ENCODE measurements around the gene TCEA3.
A peak's percentile ranks its signal among the peaks of the same experiment; 100 is the strongest.

TCEA3 gene

GRCh38 chr1:23343221-23344110 lies 81.1 kb downstream of the TCEA3 start:
- peak overlapping the region; percentile 92 for H3K4me3 ChIP-seq (ENCODE audit: low read length)
- peak overlapping the region; percentile 98 for H3K9ac ChIP-seq (ENCODE audit: low read depth, low read length)
- H3K27ac ChIP-seq (ENCODE audit: low read depth, low read length), result peak overlapping the region; percentile 93
- peaks cover 30% of the 10 kb centered on the region for H3K27me3 ChIP-seq (ENCODE audit: insufficient read depth, low read length)
- H3K4me1 ChIP-seq (ENCODE audit: insufficient read depth, low read length), result peaks cover 34% of the 10 kb centered on the region
- WGBS, result under 1% methylated on average over 66 of the region's 66 CpGs
- H3K36me3 ChIP-seq (ENCODE audit: insufficient read depth, low read length), result peaks cover 13% of the 10 kb centered on the region
- H3K9me3 ChIP-seq (ENCODE audit: insufficient read depth, low read depth, low read length), result no peaks in the 10 kb centered on the region

- no peak overlapping the region for H3K27ac ChIP-seq (ENCODE audit: low read depth, low read length)
- H3K4me1 ChIP-seq (ENCODE audit: insufficient read depth, low read length), result peaks cover 34% of the 10 kb centered on the region
- H3K27me3 ChIP-seq (ENCODE audit: insufficient read depth, low read length), result peaks cover 17% of the 10 kb centered on the region
- H3K36me3 ChIP-seq (ENCODE audit: insufficient read depth, low read length), result peaks cover 26% of the 10 kb centered on the region
- 69% methylated on average over 9 of the region's 10 CpGs for WGBS
- peak overlapping the region; percentile 92 for H3K4me3 ChIP-seq (ENCODE audit: low read length)
- no peaks in the 10 kb centered on the region for H3K9me3 ChIP-seq (ENCODE audit: insufficient read depth, low read depth, low read length)
- peak overlapping the region; percentile 98; the same call in 1 of the 2 replicates for H3K9ac ChIP-seq (ENCODE audit: low read depth, low read length)
Measured at GRCh38 chr1:23341931-23342692, 82.4 kb downstream of the TCEA3 start.

GRCh38 chr1:23339632-23340031 lies 84.9 kb downstream of the TCEA3 start:
- Histone ChIP-seq H3K27ac (ENCODE audit: low read depth, low read length) (no peak overlapping the region), H3K36me3 (ENCODE audit: insufficient read depth, low read length) (peaks cover 45% of the 10 kb centered on the region), H3K9me3 (ENCODE audit: insufficient read depth, low read depth, low read length) (no peaks in the 10 kb centered on the region), H3K4me1 (ENCODE audit: insufficient read depth, low read length) (peaks cover 34% of the 10 kb centered on the region), H3K4me3 (ENCODE audit: low read length) (no peak overlapping the region), H3K9ac (ENCODE audit: low read depth, low read length) (no peak overlapping the region), H3K27me3 (ENCODE audit: insufficient read depth, low read length) (no peaks in the 10 kb centered on the region)
- 84% methylated on average over 4 of the region's 4 CpGs for WGBS

- WGBS, result 97% methylated on average over 2 of the region's 2 CpGs
- no peaks in the 10 kb centered on the region for H3K9me3 ChIP-seq (ENCODE audit: insufficient read depth, low read depth, low read length)
- no peaks in the 10 kb centered on the region for H3K27me3 ChIP-seq (ENCODE audit: insufficient read depth, low read length)
- no peak overlapping the region for H3K27ac ChIP-seq (ENCODE audit: low read depth, low read length)
- H3K9ac ChIP-seq (ENCODE audit: low read depth, low read length), result no peak overlapping the region
- H3K4me3 ChIP-seq (ENCODE audit: low read length), result no peak overlapping the region
- H3K4me1 ChIP-seq (ENCODE audit: insufficient read depth, low read length), result peaks cover 34% of the 10 kb centered on the region
- H3K36me3 ChIP-seq (ENCODE audit: insufficient read depth, low read length), result peaks cover 63% of the 10 kb centered on the region
Measured at GRCh38 chr1:23337869-23338268, 86.7 kb downstream of the TCEA3 start.

- Histone ChIP-seq H3K4me1 (ENCODE audit: insufficient read depth, low read length) (no peaks in the 10 kb centered on the region), H3K9me3 (ENCODE audit: insufficient read depth, low read depth, low read length) (no peaks in the 10 kb centered on the region), H3K27me3 (ENCODE audit: insufficient read depth, low read length) (no peaks in the 10 kb centered on the region), H3K4me3 (ENCODE audit: low read length) (no peak overlapping the region), H3K27ac (ENCODE audit: low read depth, low read length) (no peak overlapping the region), H3K36me3 (ENCODE audit: insufficient read depth, low read length) (peaks cover 94% of the 10 kb centered on the region), H3K9ac (ENCODE audit: low read depth, low read length) (no peak overlapping the region)
- WGBS, result 94% methylated on average over 8 of the region's 8 CpGs
Measured at GRCh38 chr1:23331713-23332112, 92.8 kb downstream of the TCEA3 start.
